GM18519 (cell line): ENCODE data around the gene SRGAP2C.
"Not testable (repeated sequence)": the region's sequence is repeated elsewhere in the genome, so short reads cannot be mapped to it uniquely, and the experiment has no call there.

Source experiments
- ATAC-seq: cut with Tn5 transposase; IDR thresholded peaks from one replicate; pipeline ENCODE4 v1.9.1; 2021; ENCODE audit warnings: mild to moderate bottlenecking, moderate library complexity; ENCODE audit not compliant: unreplicated experiment, low FRiP score

The SRGAP2C gene

DNA sequence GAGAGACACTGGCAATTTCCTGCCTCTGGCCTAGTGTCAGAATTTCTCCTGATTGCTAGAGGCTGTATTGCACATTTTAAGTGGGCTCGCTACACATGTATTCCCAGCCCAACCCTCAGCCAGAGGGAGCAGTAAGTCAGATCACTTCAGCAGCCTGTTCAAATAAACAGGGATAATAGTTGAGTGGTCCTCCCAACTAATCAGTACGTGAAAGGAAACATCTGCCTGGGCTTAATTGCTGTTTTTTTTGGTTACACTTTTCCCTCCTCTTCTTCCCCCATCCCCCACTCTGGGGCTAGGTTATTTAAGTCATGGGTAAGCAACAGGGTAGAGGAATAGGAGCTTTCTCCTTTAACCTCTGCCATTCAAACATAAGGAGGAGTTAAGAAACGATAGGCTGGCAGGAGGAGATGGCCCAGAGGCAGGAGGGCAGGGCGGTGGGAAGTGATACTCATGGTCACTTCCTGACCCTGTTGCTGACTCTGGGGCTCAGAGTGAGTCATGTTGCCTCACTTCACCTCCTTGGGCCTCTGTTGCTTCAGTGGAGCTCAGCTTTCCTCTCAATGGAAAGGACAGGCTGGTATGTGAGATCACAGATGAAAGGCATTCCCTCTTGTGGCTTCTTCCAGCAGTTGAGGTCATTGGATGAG lies 177.6 kb downstream of the SRGAP2C start:
- ATAC-seq, result not testable (repeated sequence)

DNA sequence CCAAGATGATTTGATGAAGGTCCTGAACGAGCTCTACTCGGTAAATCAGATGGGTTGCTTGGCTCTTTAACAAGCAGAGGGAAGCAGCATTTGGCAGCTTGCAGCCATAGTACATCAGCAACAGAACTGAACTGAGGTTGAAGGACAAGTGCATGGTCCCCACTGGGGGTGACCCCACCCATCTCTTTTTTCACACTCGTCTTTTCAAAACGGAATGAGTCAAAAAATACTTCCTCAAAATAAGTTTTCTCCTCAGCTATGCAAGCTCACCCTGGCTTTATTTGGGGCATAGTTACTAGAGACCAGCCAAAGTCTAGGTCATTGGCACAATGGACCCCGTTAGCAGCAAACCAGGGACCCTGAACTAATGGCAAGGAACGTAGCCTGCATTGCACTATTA lies 180.5 kb downstream of the SRGAP2C start:
- ATAC-seq, result not testable (repeated sequence)

DNA sequence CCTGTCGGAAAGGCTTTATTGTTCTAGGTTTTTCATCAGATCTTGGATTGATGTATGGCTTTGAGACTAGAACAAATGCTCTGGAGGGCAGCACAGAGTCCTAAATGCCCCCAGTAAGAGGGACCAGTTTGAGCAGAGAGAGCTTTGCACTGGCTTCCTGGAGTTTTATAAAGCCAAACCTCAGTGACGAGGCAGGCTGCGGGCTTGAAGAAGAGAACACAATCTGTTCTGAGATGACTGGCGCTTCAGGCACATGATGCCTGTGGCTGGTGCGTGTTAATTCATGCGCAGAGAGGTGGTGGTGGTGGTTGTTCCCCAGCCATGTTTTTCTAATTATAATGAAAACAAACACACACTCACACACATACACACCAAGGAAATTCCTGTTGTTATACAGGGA lies 180.9 kb downstream of the SRGAP2C start:
- not testable (repeated sequence) for ATAC-seq

DNA sequence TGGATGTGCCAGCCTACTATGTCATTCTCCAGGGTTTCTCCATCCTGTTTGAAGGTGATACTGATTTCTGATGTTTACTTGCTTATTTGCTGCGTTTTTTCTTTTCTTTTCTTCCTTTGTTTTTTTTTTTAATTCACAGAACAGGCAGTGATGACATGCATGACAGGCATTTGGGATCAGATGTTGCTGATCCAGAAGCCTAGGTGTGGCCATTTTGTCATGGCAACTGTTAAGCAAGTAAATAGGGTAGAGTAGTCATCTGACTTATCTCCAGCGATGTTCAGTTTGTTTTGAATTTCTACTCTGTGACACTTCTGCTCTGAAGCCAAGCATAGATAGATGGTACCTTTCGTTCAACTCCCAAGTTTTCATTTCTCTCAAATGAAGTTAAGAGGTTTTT lies 181.4 kb downstream of the SRGAP2C start:
- not testable (repeated sequence) for ATAC-seq

DNA sequence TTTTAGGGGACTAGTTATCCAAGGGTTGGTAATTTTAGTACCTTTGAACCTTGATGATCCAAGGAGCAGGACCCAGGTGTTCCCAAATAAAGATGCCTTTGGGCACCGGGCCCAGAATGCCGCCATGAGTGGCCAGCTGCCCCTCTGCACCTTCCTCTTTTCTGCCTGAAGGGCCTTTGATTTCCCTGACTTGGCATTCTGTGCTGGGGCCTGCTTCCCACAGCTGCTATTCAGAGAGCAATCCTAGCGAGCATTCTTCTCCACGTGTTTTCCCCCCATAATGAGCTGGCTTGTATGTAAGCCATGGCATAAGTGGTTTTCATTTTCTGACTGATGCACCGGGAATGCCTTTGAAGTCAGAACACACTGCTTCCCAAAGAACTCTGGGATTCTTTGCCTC lies 184.1 kb downstream of the SRGAP2C start:
- not testable (repeated sequence) for ATAC-seq

DNA sequence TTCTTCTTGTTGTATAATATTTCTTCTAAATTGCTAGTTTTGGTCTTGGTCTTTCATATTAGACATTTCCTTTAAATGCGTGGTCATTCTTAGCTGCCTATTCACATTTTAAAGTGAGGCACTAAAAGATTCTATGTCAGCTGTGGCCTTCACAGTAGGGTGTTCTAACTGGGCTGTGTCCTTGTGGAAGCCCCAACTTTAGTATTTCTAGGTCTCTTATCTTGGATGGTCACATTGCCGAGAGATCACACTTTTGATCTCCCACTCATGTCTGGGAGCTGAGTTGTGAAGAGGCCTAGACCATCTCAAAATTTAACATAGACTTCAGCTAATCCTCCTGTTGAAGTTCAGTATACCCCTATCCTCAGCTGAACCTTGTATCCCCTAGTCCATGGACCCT lies 185.2 kb downstream of the SRGAP2C start:
- ATAC-seq, result not testable (repeated sequence)

DNA sequence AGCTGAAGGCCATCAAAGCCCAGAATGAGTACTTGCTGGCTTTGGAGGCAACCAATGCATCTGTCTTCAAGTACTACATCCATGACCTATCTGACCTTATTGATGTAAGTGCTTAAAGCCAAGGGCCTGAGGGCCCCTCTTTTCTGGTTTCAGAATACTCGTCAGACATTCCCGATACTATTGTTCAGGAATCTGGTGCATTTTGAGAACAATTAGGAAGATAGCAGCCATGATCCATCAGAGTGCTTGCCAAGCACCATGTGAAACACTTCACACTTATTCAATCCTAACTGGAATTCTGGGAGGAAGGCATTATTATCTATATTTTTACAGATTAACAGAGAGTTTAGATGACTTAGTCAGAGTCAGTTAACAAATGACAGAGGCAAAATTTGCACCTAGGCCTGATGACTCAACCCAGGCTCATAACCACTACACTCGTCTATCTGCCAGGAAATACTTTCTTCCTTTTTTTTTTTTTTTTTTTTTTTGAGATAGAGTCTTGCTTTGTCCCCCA lies 190.1 kb downstream of the SRGAP2C start:
- not testable (repeated sequence) for ATAC-seq

DNA sequence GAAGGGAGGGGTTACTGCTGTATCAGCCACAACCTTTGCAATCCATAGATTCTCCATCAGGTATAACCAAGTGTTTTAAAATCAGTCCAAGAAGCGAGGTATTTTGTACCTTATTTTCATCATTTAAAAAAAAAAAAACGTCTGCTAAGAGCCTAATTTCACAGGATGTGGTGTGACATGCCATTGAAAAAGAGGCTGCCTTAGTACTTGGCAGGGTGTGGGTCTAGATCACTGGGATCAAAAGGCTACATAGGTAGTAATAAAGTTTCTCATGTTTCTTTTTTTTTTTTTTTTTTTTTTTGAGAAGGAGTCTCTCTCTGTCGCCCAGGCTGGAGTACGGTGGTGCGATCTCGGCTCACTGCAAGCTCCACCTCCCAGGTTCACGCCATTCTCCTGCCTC lies 192.2 kb downstream of the SRGAP2C start:
- not testable (repeated sequence) for ATAC-seq

DNA sequence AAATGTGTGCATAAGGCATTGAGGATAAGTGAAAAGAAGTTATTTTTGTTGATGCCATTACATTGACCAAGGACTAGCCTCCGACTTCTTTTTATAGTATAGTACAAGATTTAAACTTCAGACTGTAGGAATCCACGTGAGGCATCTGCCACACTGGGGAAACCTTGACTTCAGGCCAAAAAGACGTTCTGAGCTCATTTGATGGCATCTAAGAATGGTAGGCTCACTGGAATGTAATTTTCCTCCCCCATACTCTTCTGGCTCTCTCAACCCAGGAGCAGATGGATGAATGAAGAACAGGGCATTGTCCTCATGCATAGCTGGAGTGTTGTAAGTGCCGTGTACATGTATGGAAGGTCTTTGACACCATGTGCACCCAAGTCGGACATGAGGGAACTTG lies 194.0 kb downstream of the SRGAP2C start:
- ATAC-seq, result not testable (repeated sequence)

DNA sequence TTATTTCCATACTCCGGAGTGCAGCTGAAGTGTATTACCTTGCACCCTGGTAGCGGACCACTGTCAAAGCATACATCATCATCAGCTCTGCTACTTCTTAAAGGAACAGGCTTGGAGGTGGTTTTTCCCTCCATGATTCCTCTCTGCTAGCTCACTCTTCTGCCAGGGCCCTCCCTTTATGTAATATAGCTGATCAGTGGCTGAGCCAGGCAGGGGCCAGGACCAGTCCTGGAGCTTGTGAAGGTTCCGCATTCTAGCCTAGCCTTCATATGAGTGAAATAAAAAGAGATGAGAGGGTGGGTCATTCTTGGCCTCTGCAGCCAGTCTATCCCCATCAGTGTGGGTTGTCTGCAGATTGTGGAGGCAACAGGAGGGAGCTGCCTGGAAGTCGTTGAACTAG lies 200.0 kb downstream of the SRGAP2C start:
- ATAC-seq, result not testable (repeated sequence)

DNA sequence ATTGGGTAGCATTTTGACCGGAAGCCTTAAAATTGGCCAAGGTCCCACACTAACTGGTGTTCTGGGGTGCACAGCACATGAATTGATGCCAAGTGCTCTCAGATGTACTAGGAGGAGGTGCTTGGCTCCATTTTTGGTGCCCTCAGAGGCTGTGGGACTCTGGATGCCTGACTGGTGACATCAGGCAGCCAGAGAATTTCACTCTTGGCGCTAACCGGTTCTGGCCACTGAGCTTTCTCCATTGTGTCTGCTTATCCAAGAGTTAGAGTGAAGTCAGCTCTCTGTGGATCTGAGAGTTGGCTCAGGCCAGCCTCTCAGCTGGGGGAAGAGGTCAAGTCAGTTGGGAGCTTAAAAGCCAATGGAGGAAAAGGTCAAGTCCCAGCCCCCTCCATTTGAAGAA lies 200.4 kb downstream of the SRGAP2C start:
- not testable (repeated sequence) for ATAC-seq

DNA sequence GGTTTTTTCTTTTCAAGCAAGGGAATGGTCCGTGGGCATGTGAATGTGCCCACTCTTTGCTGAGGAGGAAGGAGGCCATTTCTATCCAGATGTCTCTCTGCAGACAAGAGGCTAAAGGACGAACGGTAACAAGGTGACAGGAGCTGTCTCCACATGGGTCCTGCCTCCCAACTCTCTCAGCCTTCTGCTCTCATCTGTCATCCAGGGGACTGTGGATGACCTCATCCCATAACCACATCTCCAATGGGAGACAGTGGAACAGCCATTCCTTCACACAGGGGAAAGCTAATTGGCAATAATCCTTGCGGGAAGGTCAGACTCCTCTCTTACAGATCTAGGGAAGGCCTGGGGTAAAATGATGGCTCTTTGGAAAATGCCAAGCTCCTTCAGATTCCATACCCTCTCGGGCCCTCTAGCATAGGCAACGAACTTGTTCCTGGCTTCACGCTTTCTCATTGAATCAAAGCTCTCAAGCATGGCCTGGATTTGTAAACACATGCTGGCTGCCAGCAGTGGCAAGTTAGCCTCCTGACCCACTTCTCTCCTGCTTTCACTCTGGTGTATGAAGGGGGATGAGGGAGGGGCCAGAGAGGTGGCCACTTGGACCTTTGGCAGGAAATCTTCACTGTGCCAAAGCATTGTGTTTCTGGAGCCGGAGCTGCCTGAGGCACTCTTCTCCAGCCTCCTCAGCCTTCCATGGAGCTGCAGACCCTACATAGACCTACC lies 201.0 kb downstream of the SRGAP2C start:
- not testable (repeated sequence) for ATAC-seq

DNA sequence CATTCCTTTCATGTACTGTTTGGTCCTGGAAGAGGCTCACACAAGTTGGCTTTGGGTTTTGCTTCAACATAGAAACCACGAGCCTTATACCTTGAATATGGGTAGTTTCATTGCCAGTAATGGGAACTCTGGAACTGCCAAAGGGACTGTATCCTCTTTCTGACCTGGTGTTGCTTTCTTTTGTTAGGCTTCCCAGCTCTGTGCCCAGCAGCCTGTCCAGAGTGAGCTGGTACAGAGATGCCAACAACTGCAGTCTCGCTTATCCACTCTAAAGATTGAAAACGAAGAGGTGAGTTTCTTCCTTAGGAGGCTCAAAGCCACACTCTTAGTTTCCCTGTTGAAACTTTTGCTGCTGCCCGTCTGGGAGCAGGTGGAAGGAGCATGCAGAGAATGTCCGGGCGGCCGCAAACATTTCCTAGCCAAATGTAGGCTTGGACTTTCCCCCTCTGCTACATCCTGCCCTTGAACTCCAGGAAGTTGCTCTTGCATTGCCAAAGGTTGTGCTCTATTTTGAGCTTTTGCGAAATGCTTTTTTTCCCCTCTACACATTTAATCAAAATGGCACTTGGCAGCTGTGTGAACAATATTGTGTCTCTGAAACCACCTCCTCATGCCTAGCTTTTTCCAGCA lies 201.7 kb downstream of the SRGAP2C start:
- not testable (repeated sequence) for ATAC-seq

DNA sequence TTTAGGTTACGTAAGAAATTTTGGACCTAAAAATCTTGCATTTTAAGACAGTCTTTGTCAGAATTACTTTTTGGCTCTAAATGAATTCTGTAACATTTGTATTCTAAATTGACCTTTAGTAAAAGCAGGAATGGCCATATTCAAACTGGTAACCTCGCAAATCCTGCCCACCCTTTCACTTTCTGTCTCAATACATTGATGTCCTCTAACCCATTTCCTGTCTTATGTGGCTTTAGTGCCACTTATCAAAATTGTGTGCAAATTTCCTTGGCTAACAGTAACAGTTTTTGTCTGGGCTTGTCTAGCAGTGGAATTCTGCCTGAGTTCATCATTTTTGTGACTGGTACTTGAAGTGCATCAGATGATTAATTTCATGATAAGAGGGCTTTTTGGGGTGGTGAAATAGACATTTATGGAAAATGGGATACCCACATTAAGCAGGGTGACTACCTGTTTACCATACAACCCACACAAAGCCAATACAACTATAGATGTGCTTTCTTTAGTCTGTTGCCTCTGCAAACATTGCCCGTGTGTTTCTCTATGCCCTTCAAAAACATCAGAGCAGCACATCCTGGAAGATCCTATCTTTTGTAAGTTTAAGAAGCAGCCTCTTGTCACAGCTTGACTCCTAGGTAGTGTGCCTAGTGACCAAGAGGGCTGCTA lies 205.3 kb downstream of the SRGAP2C start:
- ATAC-seq, result not testable (repeated sequence)

DNA sequence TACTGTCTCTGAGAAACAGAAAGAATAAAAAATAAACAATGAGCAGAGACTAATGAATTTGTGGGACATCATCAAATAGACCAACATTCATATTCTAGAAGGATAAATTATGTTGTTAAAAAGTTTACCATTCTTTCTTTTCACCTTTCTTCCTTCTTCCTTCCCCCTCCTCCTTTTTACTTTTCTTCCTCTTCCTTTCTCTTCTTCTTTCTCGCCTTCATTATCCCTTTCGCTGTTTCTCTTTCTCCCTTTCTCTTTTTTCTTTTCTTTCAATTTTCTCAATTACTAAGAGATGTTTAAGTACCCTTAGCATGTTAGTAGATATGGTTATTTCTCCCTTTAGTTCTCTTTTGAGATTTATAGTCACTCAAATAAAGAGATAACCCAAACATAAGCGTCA lies 207.4 kb downstream of the SRGAP2C start:
- ATAC-seq, result not testable (repeated sequence)

DNA sequence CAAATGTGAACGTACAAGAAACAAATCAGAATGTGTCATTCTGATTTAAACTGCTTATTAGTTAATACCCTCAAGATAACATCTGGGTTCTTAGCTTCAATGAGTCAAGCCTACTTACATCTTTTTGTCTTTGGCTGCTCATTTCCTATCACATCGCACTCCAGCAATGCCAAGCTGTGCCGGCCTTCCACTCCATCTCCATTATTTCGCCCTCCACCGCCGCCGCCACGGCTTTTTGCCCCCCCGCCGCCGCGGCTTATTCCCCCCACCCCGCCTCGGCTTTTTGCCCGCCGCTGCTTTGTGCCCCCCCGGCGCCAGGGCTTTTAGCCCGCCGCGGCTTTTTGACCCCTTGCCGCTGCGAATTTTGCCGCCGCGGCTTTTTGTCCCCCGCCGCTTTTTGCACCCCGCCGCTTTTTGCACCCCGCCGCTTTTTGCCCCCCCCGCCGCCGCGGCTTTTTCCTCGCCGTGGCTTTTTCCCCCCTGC lies 211.0 kb downstream of the SRGAP2C start:
- ATAC-seq, result not testable (repeated sequence)

DNA sequence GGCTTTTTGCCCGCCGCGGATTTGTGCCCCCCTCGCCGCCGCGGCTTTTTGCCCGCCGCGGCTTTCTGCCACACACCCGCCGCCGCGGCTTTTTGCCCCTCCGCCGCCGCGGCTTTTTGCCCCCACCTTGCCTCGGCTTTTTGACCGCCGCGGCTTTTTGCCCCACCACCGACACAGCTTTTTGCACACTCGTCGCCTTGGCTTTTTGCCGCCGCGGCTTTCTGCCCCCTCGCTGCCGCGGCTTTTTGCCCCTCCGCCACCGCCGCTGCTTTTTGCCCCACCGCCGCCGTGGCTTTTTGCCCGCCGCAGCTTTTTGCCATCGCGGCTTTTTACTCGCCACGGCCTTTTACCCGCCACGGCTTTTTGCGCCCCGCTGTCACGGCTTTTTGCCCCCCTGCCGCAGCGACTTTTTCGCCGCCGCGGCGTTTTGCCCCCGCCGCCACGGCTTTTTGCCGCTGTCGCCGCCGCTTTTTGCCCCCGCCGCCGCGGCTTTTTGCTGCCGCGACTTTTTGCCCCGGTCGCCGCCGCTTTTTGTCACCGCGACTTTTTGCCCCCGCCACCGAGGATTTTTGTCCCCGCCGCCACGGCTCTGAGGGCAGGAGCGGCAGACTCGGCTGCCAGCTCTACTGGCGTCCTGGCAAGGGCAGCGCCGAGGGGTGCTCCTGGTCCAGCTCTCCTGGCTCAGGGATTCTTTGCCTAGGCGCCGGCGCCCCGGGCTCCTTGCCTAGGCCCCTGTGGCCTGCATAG lies 211.7 kb downstream of the SRGAP2C start:
- not testable (repeated sequence) for ATAC-seq

DNA sequence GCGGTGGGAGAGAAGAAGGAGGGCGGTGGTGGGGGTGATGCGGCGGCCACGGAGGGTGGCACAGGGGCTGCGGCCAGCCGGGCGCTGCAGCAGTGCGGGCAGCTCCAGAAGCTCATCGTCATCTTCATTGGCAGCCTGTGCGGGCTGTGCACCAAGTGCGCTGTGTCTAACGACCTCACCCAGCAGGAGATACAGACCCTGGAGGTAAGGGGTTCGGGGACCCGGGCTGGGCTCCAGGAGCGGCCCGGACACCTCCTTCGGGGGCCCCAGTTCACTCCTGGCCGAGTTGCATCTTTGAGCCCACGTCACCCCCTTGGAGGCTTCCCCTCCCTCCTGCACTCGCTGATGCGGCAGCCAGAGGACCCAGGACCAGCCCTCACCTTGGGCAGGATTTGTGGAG lies 212.3 kb downstream of the SRGAP2C start:
- not testable (repeated sequence) for ATAC-seq

DNA sequence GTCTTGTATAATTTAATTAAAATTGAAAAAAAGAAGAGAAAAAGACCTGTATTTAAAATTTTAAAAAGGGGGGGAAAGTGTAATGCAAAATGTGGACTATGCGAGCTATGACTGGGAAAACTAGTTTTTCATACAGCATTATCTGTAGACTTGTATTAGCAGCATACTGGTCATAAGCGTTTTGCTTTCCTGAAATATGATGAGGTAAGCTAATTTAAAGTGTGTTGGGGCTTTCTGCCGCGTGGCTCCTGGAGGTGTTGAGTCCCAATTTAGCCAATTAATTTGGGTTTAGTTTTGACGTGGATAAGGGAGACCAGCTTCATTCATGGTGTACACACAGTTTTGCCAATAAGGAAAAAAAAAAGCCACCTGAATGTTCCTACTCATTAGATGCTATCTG lies 214.4 kb downstream of the SRGAP2C start:
- ATAC-seq, result not testable (repeated sequence)

DNA sequence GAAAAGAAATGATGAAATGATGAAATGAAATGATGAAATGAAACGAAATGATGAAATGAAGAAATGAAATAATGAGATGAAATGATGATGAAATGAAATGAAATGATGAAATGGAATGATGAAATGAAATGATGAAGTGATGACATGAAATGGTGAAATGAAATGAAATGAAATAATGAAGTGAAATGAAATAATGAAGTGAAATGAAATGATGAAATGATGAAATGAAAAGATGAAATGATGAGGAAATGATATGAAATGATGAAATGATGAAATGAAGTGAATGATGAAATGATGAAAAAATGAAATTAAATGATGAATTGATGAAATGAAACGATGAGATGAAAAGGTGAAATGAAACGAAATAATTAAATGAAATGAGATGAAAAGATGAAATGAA lies 215.3 kb downstream of the SRGAP2C start:
- ATAC-seq, result not testable (repeated sequence)
